SKM-1 treated with dmso at 0.1 percent for 144 hours (cell line): ENCODE results near the gene TMEM120A.
"Not testable (repeated sequence)": the region's sequence is repeated elsewhere in the genome, so short reads cannot be mapped to it uniquely, and the experiment has no call there.

Experiments used
- DNase-seq: peaks from one replicate; lab custom pipeline; 2025; ENCODE audit not compliant: unreplicated experiment; lab: John Stamatoyannopoulos, UW

TMEM120A gene

DNA sequence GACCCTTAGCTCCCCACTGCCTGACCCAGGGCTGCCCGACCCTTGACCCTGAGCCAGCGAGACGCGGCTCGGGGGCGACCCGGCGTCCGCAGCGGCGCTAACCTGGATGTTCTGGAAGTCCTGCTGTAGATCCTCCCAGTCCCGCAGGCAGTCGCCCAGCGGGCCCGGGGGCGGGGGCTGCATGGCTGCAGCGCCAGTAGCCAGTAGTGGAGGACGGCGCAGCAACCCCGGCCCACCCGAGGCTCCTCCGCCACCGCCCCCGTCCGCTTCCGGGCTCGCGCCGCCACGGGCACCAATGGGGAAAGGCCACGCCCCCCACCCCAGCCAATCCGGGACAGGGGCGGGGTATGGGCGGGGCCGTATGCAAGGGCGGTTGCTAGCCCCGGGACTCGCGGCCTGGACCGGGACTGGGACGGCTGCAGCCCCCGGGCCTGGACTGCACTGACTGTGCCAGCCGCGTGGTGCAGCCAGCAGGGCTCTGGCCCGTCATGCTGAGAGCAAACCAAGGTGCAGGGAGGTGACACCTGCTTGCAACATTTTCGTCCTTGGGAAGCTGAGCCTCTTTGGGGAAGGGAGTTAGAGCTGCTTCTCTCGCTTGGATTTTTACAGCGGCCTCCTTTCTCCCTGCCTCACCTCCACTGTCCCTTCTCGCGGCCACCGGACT is at the start of gene TMEM120A:
Gene TMEM120A, minus strand, starts transcription at position 208 of the 664 bp plus-strand sequence. Its CDS starts 25 bp downstream, at position 183.
- peak; percentile 79 for DNase-seq

- DNase-seq = no peak
These were observed 45.7 kb upstream of the TMEM120A start for GRCh38 chr7:76040126-76040525.

GRCh38 chr7:76037310-76037709 is 42.9 kb upstream of the TMEM120A start:
- no peak for DNase-seq

- DNase-seq = no peak
These were observed 37.6 kb upstream of the TMEM120A start for GRCh38 chr7:76031964-76032363.

DNA sequence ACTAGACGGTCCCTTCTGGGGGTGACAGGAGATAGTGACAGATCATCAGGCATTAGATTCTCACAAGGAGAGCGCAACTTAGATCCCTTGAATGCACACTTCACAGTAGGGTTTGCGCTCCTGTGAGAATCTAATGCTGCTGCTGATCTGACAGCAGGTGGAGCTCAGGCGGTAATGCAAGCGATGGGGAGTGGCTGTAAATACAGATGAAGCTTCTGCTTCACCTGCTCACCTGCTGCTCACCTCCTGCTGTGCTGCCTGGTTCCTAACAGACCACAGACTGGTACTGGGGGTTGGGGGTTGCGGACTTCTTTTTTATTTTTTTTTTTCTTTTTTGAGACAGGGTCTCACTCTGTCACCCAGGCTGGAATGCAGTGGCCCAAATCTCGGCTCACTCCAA is 35.3 kb upstream of the TMEM120A start:
- DNase-seq = not testable (repeated sequence)

- peak; percentile 93 for DNase-seq
These were observed 28.6 kb upstream of the TMEM120A start for GRCh38 chr7:76023002-76023401.

- DNase-seq = no peak
These were observed 27.8 kb upstream of the TMEM120A start for GRCh38 chr7:76022026-76022780.

- DNase-seq = peak; percentile 61
These were observed 25.8 kb upstream of the TMEM120A start for GRCh38 chr7:76020031-76020714.

DNA sequence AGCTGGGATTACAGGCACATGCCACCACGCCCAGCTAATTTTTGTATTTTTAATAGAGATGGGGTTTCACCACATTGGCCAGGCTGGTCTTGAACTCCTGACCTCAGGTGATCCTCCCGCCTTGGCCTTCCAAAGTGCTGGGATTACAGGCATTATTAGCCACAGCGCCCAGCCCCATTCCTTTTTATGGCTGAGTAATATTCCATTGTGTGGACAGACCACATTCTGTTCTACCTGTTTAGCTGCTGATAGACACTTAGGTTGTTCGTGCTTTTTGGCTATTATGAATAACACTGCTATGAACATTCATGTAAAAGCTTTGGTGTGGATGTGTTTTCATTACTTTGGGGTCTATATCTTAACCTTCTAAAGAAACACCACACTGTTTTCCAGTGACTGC is 24.1 kb upstream of the TMEM120A start:
- DNase-seq = not testable (repeated sequence)

- DNase-seq = no peak
These were observed 22.0 kb upstream of the TMEM120A start for GRCh38 chr7:76016191-76016947.

- no peak for DNase-seq
These were observed 17.1 kb upstream of the TMEM120A start for GRCh38 chr7:76011442-76011861.

- DNase-seq = no peak
These were observed 15.5 kb upstream of the TMEM120A start for GRCh38 chr7:76009672-76010600.

- no peak for DNase-seq
These were observed 13.8 kb upstream of the TMEM120A start for GRCh38 chr7:76008156-76008687.

DNA sequence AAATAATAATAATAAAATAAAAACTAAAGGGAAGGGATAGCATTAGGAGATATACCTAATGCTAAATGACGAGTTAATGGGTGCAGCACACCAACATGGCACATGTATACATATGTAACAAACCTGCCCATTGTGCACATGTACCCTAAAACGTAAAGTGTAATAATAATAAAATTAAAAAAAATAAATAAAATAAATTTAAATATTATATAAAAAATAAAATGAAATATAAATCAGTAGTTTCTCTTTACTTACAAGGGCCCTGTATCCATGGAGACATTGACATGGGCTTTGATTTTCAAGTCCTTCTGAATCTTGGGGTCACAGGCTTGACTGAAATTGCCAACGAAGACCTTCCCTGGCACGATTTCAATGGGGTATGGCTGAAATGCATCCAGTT is 10.6 kb upstream of the TMEM120A start:
- not testable (repeated sequence) for DNase-seq

DNA sequence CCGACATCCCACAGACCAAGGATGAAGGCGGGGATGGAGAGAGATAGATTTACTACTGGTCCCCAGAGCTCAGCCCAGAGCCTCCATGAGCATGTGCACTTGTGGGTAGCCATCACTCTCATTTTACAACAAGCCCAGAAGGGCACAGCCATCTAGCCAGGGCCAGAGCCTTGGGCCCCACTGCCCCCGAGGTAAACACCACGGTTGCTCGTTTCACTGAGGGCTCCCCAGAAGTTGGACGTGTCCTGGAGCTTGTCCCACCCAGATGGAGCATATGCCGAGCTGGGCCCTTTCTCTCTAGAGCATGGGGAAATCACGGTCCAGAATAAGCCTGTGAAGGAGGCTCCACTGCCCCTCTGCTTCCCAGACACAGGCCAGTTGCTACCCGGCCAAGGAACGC is 9.0 kb upstream of the TMEM120A start:
- DNase-seq = no peak

- no peak for DNase-seq
These were observed 8.4 kb upstream of the TMEM120A start for GRCh38 chr7:76002822-76003221.

DNA sequence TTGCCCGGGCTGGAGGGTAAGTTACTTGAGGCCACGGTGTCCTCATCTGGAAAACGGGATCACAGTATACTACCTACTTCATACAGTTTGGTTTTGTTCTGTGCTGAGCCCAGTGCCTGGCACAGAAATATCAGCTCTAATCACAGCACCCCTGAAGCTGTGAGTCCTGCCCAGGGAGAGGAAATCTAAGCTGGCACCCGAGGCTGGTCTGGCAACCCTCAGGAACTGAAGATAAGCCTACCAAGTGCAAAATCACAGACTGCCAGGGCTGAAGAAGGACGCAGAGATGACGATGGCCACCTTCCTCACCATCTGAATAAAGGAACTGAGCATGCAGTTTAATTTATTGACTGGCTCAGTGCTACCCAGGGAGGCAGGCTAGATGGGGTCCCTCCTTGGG is 7.7 kb upstream of the TMEM120A start:
- no peak for DNase-seq

DNA sequence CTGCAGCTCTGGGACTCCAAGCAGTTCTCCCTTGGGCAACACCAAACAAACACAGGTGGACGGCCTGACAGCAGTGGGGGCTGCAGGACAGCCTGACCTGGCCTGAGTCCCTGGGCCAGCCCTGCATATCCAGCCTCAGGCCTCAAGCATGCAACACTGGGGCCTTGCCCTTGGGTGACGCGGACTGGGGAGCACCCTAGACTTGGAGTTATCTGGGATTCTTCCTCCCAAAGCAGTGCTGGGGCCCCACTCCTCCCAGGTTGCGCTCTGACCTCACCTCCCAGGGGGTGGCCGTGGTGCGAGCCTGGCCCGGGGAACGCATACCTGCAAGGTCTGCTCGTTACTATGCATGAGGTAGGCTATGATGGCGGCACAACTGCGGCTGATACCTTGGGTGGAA is 6.2 kb upstream of the TMEM120A start:
- no peak for DNase-seq

DNA sequence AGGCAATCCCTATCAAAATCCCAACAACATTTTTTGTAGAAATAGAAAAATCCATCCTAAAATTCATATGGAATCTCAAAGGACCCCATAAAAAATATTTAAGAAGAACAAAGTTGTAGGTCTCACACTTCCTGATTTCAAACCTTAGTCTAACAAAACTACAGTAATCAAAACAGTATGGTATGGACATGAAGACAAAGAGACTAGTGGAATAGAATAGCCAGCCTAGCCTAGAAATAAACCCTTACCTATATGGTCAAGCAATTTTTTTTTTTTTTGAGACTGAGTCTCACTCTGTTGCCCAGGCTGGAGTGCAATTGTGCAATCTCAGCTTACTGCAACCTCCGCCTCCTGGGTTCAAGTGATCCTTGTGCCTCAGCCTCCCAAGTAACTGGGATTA is 3.6 kb upstream of the TMEM120A start:
- DNase-seq = no peak

- no peak for DNase-seq
These were observed 2.1 kb upstream of the TMEM120A start for GRCh38 chr7:75996476-75996875.
